Memory B cell (primary cell): Measurements from ENCODE around the gene DUOXA1.

Experiments
- ATAC-seq: fragments of 150-1000 bp; cut with Tn5 transposase; 2 replicates; pipeline ENCODE4 v1.10.0; 2021; ENCODE audit warnings: low read depth, mild to moderate bottlenecking, moderate library complexity
- DNase-seq, 2 donors: peaks; one replicate each; pipeline ENCODE4 v3.0.0; 2022; ENCODE audit warnings: low spot score in 2 of 2
- H3K27ac Mint-ChIP-seq: one replicate; pipeline ENCODE4 v1.8.0; 2022; ENCODE audit warnings: mild to moderate bottlenecking, moderate library complexity, mixed read lengths
- H3K27me3 Mint-ChIP-seq: one replicate; pipeline ENCODE4 v1.8.0; 2022; ENCODE audit warnings: mixed read lengths
- H3K36me3 Mint-ChIP-seq: one replicate; pipeline ENCODE4 v1.8.0; 2022; ENCODE audit warnings: mild to moderate bottlenecking, mixed read lengths
- H3K4me1 Mint-ChIP-seq: one replicate; pipeline ENCODE4 v1.8.0; 2022; ENCODE audit warnings: mixed read lengths
- H3K4me3 Mint-ChIP-seq: one replicate; pipeline ENCODE4 v1.8.0; 2022; ENCODE audit warnings: mild to moderate bottlenecking, moderate library complexity, mixed read lengths
- H3K9me3 Mint-ChIP-seq: one replicate; pipeline ENCODE4 v1.8.0; 2022; ENCODE audit warnings: mixed read lengths

Gene DUOXA1

DNA sequence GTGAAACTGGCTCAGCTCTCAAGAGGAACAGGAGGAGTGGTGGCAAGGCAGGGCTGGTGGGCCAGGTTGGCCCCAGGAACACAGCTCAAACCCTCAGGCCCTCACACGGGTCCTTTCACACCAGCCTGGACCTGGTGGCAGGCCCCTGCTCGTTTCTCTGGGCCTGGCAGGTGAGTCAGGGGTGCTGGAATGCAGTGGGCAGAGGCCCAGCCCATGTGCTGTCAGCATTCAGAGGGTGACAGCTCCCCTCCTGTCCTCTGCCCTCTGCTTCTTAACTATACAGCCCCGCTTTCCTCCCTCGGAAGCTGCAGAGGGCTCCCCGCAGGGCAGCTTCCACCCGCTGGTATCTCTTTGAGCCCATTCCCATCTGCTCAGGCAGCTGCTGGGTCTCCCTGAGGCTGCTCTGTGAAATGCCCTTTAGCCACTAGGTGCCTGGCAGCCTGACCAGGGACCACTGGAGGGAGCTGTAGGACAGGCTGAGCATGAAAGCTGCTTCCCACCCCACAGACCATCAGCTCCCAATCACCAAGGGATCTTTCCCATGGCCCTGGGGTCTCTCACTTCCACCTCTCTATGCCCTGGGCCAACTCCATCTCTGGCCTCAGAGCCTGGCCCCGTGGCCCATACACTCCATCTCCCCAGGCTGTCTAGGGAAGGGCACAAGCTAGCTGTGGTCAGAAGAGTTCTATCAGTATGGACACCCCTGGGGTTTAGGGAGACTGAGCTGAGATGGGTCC, 33.3 kb upstream of the DUOXA1 start:
- H3K9me3 Mint-ChIP-seq = no peaks in the 10 kb centered on the region
- no peak overlapping the region for H3K4me3 Mint-ChIP-seq
- peaks cover 13% of the 10 kb centered on the region for H3K36me3 Mint-ChIP-seq
- peaks cover 20% of the 10 kb centered on the region for H3K4me1 Mint-ChIP-seq
- DNase-seq (peak; percentile 52 to 58), ATAC-seq (peak; percentile 28)
- H3K27ac Mint-ChIP-seq = peak overlapping the region; percentile 29
- no peaks in the 10 kb centered on the region for H3K27me3 Mint-ChIP-seq

DNA sequence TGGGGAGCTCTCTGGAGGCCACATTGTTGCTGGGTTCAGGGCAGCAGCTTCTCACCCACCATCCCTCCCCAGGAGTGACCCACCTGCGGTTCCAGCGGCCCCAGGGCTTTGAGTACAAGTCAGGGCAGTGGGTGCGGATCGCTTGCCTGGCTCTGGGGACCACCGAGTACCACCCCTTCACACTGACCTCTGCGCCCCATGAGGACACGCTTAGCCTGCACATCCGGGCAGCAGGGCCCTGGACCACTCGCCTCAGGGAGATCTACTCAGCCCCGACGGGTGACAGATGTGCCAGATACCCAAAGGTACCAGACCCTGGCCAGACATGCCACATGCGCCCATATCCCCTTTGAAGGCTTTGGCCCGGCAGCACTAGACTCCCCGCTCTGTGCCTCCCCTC, 32.0 kb upstream of the DUOXA1 start:
- H3K27me3 Mint-ChIP-seq = no peaks in the 10 kb centered on the region
- no peak for DNase-seq
- H3K4me1 Mint-ChIP-seq = peaks cover 19% of the 10 kb centered on the region
- H3K4me3 Mint-ChIP-seq = no peak overlapping the region
- peaks cover 13% of the 10 kb centered on the region for H3K36me3 Mint-ChIP-seq
- ATAC-seq = no peak
- H3K27ac Mint-ChIP-seq = no peak overlapping the region
- H3K9me3 Mint-ChIP-seq = no peaks in the 10 kb centered on the region

DNA sequence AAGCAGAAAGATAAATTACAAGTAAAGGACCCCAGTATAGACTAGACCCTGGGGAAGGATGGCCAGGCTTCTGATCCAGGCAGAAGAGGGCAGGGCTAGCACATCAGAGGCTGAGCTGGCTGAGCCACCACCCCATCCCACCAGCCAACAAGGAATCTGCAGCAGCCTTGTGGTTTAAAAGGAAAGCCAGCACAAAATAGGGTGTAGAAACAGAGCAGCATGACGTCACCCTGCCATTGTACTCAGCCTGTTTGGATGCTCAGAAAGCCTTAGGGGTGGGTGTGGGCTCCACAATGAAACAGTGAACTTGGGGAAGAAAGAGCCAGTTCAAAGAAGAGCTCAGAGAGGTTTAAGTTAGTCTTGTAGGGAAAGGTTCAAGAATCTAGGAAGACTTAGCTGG, 28.3 kb upstream of the DUOXA1 start:
- no peak for DNase-seq
- Mint-ChIP-seq H3K36me3 (peaks cover 13% of the 10 kb centered on the region), H3K4me1 (peaks cover 14% of the 10 kb centered on the region), H3K27ac (no peak overlapping the region), H3K9me3 (no peaks in the 10 kb centered on the region), H3K4me3 (no peak overlapping the region), H3K27me3 (no peaks in the 10 kb centered on the region)
- ATAC-seq = no peak

DNA sequence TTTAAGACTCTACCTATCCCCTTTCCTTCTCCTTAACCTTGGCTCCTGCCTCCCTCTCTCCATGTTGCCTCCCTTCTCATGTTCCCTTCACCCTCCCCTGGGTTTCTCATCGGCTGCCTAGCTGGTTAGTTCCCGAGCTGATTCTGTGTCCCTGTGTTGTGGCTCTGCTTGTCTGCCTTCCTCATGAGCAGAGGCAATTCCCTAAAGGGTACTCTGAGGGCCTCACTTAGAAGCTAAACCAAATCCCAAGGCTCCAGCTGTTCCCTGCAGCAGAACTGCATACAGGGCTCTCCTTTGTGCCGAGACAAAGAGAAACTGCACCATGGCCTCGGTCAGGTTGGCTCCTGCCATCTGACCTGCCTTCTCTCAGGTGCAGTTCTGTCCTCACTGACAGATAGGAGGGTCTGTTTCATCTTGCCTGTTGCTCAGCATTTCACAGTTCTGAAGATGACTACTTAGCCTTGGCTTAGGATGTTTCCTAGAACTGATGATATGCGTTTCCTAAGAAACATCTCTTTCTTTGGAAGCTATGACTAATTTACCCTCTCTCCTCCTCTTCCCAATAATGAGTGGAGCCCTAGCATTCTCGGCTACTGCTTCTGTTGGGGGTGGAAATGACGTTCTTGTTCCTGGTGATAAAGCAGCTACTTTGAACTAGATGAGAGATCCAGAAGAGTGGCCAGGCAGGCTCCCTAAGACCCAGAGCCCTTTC, 27.2 kb upstream of the DUOXA1 start:
- Mint-ChIP-seq H3K9me3 (no peaks in the 10 kb centered on the region), H3K27me3 (no peaks in the 10 kb centered on the region), H3K4me3 (no peak overlapping the region), H3K36me3 (peaks cover 17% of the 10 kb centered on the region), H3K27ac (no peak overlapping the region), H3K4me1 (peaks cover 12% of the 10 kb centered on the region)
- ATAC-seq (no peak), DNase-seq (no peak)

DNA sequence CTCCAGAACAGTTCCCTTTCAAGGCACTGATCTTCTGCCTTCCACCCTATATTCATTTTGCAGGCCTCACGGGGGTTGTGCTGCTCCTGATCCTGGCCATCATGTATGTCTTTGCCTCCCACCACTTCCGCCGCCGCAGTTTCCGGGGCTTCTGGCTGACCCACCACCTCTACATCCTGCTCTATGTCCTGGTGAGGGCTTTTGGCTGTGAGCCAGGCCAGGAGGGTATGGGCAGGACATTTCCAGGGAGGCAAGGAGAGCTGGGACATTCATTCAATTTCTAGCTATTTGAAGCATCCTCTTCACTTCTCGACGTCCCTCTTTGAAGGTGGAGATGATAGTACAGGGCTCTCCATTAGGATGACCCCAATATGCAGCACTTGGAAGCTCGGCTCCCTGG, 26.1 kb upstream of the DUOXA1 start:
- Mint-ChIP-seq H3K36me3 (peaks cover 16% of the 10 kb centered on the region), H3K4me3 (no peak overlapping the region)

DNA sequence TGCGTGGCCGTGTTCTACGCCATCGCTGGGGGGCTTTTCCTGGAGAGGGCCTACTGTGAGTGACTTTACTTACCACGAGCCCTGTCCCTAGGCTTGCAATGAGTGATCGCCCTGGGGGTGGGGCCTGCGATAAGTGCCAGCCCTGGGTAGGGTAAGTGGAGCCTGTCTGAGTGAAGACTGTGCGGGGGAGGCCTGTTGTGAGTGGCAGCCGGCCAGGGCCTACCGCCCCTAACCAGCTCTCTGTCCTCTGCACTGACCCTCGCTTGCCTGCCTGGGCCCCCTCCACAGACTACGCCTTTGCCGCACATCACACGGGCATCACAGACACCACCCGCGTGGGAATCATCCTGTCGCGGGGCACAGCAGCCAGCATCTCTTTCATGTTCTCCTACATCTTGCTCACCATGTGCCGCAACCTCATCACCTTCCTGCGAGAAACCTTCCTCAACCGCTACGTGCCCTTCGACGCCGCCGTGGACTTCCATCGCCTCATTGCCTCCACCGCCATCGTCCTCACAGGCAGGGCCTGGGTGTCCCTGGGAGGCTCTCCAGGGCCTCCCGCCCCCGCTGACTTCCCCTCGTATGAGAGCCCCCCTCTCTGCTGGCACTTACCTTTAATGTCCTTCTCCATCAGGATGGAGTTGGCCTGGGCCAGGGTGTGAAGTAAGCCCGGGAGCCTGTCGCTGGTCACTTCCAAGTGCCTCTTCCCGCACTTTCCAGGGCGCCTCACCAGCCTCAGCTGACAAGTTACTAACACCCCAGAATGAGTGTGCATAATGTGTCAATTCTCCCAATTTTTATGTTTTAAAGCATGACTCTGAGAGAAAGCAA, 22.5 kb upstream of the DUOXA1 start:
- no peaks in the 10 kb centered on the region for H3K9me3 Mint-ChIP-seq
- H3K27ac Mint-ChIP-seq = no peak overlapping the region
- H3K4me3 Mint-ChIP-seq = no peak overlapping the region
- no peaks in the 10 kb centered on the region for H3K27me3 Mint-ChIP-seq
- ATAC-seq (no peak), DNase-seq (no peak)
- H3K4me1 Mint-ChIP-seq = no peaks in the 10 kb centered on the region
- peaks cover 4% of the 10 kb centered on the region for H3K36me3 Mint-ChIP-seq

More for the DNA sequence above, 26.1 kb upstream of the DUOXA1 start:
- Mint-ChIP-seq H3K9me3 (no peaks in the 10 kb centered on the region), H3K27me3 (no peaks in the 10 kb centered on the region), H3K4me1 (peaks cover 12% of the 10 kb centered on the region), H3K27ac (no peak overlapping the region)
- no peak for ATAC-seq
- no peak for DNase-seq

DNA sequence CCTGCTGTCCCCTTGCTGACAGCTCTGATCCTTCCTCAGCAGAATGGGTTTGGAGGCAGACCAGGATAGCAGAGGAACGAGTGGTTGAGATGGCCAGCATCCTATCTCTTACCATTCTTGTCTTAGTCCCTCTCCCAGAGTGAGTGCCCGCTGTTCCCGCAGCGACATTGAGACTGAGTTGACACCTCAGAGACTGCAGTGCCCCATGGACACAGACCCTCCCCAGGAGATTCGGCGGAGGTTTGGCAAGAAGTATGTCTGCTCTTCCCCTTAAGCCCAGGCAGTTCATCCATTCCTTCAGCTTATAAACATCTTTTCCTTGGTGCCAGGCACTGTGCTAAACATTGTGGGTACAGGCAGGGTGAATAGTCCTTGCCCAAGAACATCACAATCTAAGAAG, 21.3 kb upstream of the DUOXA1 start:
- H3K9me3 Mint-ChIP-seq = no peaks in the 10 kb centered on the region
- DNase-seq (no peak), ATAC-seq (no peak)
- H3K27ac Mint-ChIP-seq = no peak overlapping the region
- no peak overlapping the region for H3K4me3 Mint-ChIP-seq
- H3K4me1 Mint-ChIP-seq = peaks cover under 1% of the 10 kb centered on the region
- peaks cover 4% of the 10 kb centered on the region for H3K36me3 Mint-ChIP-seq
- no peaks in the 10 kb centered on the region for H3K27me3 Mint-ChIP-seq

DNA sequence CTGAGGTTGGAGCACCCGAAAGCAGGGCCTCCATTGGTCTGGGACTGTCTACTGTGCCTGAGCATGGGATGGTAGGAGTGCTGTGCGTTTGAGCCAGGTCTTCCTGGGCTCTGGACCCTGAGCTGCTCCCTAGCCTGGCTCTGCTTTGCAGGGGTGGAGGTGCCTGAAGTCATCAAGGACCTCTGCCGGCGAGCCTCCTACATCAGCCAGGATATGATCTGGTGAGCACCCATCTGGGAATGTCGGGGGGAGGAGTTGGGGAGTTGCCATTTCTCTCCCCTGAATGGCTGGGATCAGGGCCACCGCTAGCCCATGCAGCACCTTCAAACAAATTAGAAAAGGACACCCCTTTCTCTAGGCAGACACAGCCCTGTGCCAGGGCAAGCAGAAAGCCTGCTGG, 20.8 kb upstream of the DUOXA1 start:
- H3K4me3 Mint-ChIP-seq = no peak overlapping the region
- H3K27me3 Mint-ChIP-seq = no peaks in the 10 kb centered on the region
- H3K36me3 Mint-ChIP-seq = peaks cover 4% of the 10 kb centered on the region

DNA sequence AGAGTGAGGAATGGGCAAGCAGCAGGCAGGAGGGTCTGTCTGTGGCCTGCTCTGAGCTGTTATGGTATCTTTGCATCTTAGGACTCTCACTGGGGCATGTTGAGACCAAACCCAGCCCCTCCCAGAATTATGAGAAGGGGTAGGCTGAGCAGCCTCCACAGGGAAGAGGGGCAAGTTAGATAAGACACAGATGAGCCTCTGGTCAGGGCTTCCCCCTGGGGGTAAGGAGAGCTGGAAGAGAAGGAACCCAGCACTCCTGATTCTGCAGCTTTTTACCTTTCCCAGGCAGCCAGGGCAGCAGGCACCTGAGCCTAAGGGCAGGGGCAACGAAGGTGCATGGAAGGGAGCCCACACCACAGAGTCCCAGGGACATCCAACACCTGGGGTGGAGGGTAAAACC, 19.4 kb upstream of the DUOXA1 start:
- no peaks in the 10 kb centered on the region for H3K27me3 Mint-ChIP-seq
- H3K9me3 Mint-ChIP-seq = no peaks in the 10 kb centered on the region
- ATAC-seq (no peak), DNase-seq (no peak)
- H3K27ac Mint-ChIP-seq = no peak overlapping the region
- H3K36me3 Mint-ChIP-seq = peaks cover 4% of the 10 kb centered on the region
- H3K4me3 Mint-ChIP-seq = no peak overlapping the region
- peaks cover 2% of the 10 kb centered on the region for H3K4me1 Mint-ChIP-seq

More for the DNA sequence above, 20.8 kb upstream of the DUOXA1 start:
- Mint-ChIP-seq H3K27ac (no peak overlapping the region), H3K9me3 (no peaks in the 10 kb centered on the region), H3K4me1 (peaks cover 2% of the 10 kb centered on the region)
- DNase-seq = no peak
- ATAC-seq = no peak

DNA sequence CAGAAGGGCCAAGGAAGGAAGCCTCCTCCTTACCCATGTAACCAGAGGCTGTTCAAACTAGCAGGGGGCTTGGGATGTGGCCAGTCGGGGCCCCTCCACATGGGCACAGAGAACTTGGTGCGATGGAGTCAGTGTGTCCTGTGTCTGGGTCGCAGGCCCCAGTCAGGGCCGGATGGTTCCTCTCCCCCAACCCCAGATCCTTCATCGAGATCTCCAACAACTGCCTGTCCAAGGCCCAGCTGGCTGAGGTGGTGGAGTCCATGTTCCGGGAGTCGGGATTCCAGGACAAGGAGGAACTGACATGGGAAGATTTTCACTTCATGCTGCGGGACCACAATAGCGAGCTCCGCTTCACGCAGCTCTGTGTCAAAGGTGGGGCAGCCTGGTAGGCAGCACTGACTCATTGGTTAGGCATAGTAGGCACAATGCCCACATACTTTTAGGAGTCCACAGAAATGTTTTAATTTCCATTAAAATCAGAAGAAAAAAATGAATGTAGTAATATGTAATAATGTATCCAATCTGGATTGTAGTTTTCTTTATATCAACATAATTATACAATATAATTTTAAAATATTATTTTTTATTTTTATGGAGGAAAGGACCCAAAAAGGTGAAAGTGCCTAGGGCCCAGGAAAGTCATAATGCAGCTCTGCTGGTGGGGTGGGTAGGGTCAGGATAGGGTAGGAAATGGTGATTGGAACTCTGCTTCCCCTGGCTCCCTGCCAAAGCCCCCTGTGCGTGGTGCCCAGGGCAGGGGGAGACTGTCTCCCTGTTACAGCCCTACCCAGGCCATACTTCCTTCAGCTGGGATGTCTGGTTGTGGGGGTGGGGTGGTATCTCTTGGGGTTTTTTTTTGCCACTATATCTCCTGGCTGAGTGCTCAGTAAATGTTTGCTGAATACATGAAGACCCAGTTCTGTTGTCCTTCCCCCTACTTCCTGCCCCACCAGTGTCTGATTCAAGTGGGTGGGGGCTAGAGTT, 18.7 kb upstream of the DUOXA1 start:
- Mint-ChIP-seq H3K9me3 (no peaks in the 10 kb centered on the region), H3K36me3 (peaks cover 4% of the 10 kb centered on the region), H3K4me3 (no peak overlapping the region), H3K27ac (no peak overlapping the region), H3K27me3 (no peaks in the 10 kb centered on the region), H3K4me1 (peaks cover 2% of the 10 kb centered on the region)
- ATAC-seq (no peak), DNase-seq (no peak)

DNA sequence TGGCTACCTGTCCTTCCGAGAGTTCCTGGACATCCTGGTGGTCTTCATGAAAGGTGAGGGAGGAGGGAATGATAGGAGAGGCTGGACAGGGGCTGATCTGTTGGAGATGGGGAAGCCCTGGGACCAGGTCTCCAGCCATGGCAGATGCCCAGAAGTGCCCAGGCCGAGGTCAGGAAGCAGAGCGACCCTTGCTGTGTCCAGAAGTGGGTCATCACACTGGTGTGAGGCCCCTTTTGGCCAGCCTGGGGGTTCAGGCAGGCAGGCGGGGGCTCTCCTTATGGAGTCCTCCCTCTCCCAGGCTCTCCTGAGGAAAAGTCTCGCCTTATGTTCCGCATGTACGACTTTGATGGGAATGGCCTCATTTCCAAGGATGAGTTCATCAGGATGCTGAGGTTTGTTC, 17.9 kb upstream of the DUOXA1 start:
- H3K36me3 Mint-ChIP-seq = peaks cover 3% of the 10 kb centered on the region
- H3K4me3 Mint-ChIP-seq = no peak overlapping the region
- no peaks in the 10 kb centered on the region for H3K27me3 Mint-ChIP-seq

DNA sequence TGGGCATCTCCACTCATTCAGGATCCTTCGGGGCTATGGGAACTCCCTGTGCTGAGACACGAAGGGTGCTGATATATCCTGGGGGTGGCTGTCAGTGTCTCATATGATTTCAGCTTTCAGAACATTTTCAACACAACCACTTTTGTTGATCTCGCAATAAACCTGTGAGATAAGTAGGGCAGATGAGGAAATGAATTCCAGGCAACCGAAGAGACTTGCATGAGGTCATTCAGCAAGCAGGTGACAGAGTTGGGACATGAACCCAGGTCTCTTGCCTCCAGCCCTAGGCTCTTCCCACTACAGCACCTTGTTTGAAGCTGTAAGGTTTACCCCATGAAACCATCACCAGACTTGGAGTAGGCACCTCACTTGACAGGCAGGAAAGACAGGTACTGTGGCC, 16.7 kb upstream of the DUOXA1 start:
- no peak overlapping the region for H3K27ac Mint-ChIP-seq
- no peak for DNase-seq
- no peaks in the 10 kb centered on the region for H3K36me3 Mint-ChIP-seq
- ATAC-seq = no peak
- no peak overlapping the region for H3K4me3 Mint-ChIP-seq
- H3K27me3 Mint-ChIP-seq = no peaks in the 10 kb centered on the region
- no peaks in the 10 kb centered on the region for H3K9me3 Mint-ChIP-seq
- peaks cover 2% of the 10 kb centered on the region for H3K4me1 Mint-ChIP-seq

More for the DNA sequence above, 17.9 kb upstream of the DUOXA1 start:
- DNase-seq (no peak), ATAC-seq (no peak)
- H3K4me1 Mint-ChIP-seq = peaks cover 2% of the 10 kb centered on the region
- no peak overlapping the region for H3K27ac Mint-ChIP-seq
- H3K9me3 Mint-ChIP-seq = no peaks in the 10 kb centered on the region

DNA sequence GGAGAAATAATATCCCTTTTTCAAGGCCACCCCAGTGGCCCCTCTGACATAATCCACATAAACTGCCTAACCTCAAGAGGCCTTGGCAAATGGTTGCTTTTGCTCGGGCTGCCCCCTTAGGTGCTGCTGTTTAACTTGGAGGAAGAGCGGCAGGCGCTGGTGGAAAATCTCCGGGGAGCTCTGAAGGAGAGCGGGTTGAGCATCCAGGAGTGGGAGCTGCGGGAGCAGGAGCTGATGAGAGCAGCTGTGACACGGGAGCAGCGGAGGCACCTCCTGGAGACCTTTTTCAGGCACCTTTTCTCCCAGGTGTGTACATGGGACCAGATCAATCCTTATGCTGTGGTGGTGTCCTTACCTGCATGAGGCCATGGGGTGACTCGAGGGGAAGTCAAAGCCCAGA, 15.1 kb upstream of the DUOXA1 start:
- H3K4me1 Mint-ChIP-seq = peaks cover 2% of the 10 kb centered on the region
- ATAC-seq = no peak
- no peaks in the 10 kb centered on the region for H3K36me3 Mint-ChIP-seq
- H3K9me3 Mint-ChIP-seq = no peaks in the 10 kb centered on the region
- H3K27me3 Mint-ChIP-seq = no peaks in the 10 kb centered on the region
- H3K4me3 Mint-ChIP-seq = no peak overlapping the region
- H3K27ac Mint-ChIP-seq = no peak overlapping the region
- DNase-seq = no peak
